Ovary (tissue), 3 donors: Measurements from ENCODE around the gene NOX5.

Experiments used
- CTCF ChIP-seq, 3 donors: fragments of 450-650 bp in 2 of 3; fragments of 200-600 bp in 1 of 3; IDR thresholded peaks; one replicate each; pipeline versions ENCODE4 v1.5.1 to v1.8.0; 2016 to 2022; ENCODE audit warnings: antibody characterized with exemption in 3 of 3, mild to moderate bottlenecking in 1 of 3
- EP300 ChIP-seq: sonication (generic); formaldehyde crosslinking; IDR thresholded peaks from one replicate; pipeline ENCODE4 v1.6.1; 2017; ENCODE audit warnings: antibody characterized with exemption
- POLR2A ChIP-seq: fragments of 450-650 bp; IDR thresholded peaks from one replicate; pipeline ENCODE4 v1.6.1; 2017; ENCODE audit warnings: antibody characterized with exemption, mild to moderate bottlenecking, moderate library complexity
- donor health status: DM: no; HTN: no; CAD: no.

- TF ChIP-seq CTCF (IDR thresholded peaks at IDR 0.05), result no peak
- TF ChIP-seq EP300, result no peak
- no peak for TF ChIP-seq POLR2A
Observed at GRCh38 chr15:68985361-68985891, 29.1 kb upstream of the NOX5 start.
